GM18507 (cell line): ENCODE measurements around the gene TICRR.

Experiments
- DNase-seq: peaks from one replicate; pipeline ENCODE4 v3.0.0; 2011; ENCODE audit warnings: low read depth; ENCODE audit not compliant: insufficient read length; ENCODE audit errors: extremely low spot score
- FAIRE-seq: peaks from 2 replicates; lab custom pipeline; 2011; peaks lifted over from hg19 to GRCh38; lab: Jason Lieb, UNC

The TICRR gene

GRCh38 chr15:89621547-89621946 lies 46.3 kb downstream of the TICRR start:
- FAIRE-seq (no peak), DNase-seq (no peak)

- FAIRE-seq: no peak
- DNase-seq: no peak
Observed at GRCh38 chr15:89623165-89623564, 47.9 kb downstream of the TICRR start.

DNA sequence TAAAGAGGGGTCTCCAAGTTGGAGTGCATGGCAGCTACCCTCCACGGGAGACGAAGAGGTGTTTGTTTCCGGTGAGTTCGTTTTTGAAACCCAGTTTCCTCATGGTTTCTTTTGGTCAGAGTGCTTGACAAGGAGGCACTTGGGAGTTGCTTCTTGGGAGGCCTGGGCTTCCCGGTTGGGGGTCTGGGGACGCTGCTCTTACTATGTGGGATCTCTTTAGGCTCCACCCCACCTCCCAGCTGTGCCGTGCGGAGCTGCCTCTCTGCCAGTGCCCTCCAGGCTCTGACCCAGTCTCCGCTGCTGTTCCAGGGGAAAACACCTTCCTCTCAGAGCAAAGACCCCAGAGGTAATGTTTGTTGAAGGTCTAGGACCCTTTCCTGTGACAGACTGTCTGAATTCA lies 50.4 kb downstream of the TICRR start:
- DNase-seq (no peak), FAIRE-seq (no peak)

DNA sequence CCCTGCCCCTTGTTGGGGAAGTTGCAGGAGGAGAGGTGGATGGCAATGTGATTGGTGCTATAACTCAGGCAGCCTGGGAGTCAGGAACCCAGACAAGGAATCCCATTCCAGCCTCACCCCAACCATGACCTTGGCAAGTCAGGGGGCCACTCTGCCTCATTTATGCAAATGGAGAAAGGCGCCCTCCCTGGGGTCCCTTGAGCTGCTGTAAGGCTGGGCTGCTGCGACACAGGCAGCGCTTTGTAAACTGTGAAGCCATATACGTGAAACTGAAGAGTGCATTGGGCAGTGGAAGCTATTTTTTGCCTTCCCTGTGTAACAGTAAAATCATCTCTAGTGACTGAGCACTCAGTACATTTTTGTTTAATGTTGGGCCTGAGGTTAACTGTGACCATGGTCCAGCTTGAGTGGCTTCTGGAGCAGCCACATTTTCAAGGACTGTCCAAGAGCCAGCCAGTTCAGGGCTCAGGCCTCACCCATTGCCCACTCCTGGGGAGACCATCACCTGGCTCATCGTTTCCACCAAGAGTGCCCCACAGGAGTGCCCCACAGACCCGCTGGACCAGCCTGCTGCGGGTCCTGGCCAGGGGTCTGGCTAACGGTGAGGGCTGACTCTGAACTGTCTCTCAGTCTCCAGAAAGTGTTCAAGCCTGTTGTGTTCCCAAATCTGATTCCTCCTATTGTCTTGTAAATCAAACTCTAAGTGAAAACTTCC lies 52.1 kb downstream of the TICRR start:
- DNase-seq (no peak), FAIRE-seq (no peak)

GRCh38 chr15:89628301-89628700 lies 53.0 kb downstream of the TICRR start:
- no peak for FAIRE-seq
- no peak for DNase-seq

GRCh38 chr15:89628806-89629715 lies 53.8 kb downstream of the TICRR start:
- DNase-seq: no peak
- no peak for FAIRE-seq

- no peak for DNase-seq
- no peak for FAIRE-seq
Observed at GRCh38 chr15:89629829-89630228, 54.6 kb downstream of the TICRR start.

GRCh38 chr15:89630260-89630659 lies 55.0 kb downstream of the TICRR start:
- no peak for FAIRE-seq
- no peak for DNase-seq

DNA sequence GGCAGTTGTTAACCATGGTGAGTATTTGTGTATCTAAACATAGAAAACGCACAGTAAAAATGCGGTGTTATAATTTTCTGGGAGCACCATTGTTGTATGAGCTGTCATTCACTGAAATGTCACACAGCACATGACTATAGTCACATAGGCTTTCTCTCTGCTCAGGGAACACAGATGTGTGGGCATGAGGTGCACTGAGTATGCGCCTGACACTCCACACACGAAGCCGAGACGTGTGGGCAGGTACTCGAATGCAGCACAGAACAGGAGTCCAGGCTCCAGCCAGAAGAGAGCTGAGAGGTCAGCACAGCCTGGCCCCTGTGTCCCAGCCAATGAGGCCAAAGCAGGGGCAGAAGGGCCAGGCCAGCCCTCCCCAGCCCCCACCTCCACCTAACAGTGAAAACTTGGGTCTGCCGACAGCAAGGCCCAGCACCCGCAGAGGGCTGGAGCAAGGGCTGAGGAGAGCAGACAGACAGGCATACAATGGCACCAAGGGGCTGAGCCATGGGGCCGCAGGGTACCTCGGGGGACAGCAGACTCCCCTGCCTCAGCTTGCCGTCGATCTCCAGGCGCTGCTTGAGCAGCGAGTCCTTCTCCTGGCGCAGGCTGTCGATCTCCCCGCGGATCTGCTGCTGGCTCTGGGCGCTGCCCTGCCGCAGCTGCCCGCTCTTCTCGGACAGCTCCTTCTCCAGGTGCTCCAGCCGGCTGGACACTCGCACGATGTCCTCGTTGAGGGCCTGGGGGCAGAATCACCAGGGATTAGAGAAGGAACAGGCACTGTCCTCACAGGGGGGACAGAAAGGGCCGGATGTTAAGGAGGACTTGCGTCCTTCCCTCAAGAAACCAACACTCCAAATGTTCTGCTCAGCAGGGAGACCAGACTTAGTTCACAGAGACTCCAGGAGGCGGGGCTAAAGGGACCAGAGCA lies 56.0 kb downstream of the TICRR start:
- FAIRE-seq: no peak
- DNase-seq: no peak

DNA sequence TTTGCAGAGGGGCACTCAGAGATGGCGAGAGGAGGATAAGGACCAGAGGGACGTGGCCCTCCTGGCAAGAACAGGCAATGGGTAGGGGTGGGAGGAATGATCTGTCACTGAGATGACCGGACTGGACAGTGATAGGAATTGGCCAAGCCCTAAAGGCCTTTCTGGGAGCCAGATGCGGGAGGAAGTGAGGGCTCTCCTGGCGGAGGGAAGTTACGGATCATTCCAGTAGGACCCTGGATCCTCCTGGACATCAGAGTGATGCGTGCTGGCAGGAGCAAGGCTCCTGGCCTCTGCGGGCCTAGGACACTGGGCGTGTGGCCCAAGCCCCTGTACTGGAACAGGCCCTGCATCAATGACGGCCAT lies 56.6 kb downstream of the TICRR start:
- FAIRE-seq (no peak), DNase-seq (no peak)

DNA sequence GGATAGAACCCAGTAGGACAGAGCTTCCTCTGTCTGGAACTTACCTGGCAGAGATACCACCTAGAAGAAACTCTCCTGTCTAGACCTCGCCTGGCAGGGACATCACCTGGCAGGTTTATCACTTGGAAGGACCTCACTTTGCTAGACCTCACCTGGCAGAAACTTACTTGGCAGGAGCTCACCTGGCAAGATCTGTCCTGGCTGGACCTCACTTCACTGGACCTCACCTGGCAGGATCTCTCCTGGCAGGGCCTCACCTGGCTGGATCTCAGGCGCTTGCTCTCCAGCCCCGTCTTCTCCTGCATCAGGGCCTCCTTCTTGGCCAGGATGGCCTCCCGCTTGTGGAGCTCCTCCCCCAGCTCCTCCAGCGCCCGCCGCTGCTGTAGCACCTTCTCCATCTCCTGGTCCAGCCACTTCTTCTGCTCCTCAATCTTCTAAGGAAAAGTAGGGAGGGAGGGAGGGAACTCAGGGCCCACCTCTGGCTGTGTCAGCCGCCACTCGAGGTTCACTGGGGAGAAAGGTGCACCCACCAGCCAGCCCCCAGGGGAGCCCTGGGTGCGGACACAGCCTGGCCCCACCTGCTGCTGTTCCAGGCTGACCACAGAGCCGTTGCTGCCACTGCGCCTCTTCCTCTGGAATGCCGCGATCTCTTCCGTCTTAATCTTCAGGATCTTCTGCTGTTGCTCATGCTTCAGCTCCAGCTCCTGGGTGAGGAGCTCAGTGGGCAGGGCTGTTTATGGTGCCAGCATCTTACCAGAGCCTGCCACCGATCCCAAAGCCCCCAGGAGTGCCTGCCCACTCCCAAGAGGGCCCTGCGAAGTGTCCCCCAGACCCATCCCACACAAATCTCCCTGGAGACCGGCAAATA lies 57.5 kb downstream of the TICRR start:
- FAIRE-seq (no peak), DNase-seq (no peak)

DNA sequence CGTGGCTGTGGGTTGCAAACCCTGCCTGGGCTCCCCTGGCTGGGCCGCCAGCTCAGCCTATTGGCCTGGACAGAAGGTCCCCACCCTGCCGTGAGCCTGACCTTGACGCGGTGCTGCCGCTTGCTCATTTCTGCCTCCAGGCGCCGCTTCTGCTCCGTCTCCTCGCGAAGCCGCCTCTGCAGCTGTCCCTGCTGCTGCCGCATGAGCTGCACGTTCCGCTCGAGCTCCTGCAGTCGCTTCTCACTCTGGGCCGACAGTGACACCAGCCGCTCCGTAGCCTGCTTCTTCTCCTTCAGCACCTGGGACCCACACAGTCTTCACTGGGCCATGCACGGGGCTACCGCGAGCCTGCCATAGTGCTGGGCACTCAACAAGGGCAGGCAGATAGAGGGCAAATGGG lies 58.3 kb downstream of the TICRR start:
- no peak for FAIRE-seq

DNA sequence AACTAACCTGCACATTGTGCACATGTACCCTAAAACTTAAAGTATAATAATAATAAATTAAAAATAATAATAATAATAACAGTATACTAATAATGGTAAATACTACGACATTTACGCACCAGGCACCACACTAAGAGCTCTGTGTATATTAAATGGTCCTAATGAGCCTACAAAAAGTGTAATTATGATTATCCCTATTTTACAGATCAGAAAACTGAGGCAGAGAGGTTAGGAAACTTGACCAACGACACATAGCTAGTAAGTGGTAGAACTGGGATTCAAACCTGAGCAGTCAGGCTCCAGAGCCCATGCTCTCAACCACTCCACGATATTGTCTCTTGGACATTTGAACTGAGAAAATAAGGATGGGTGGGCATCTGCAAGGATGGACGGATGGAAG lies 65.0 kb downstream of the TICRR start:
- FAIRE-seq (no peak), DNase-seq (no peak)

More for the DNA sequence above, 58.3 kb downstream of the TICRR start:
- no peak for DNase-seq

- DNase-seq: no peak
- no peak for FAIRE-seq
Observed at GRCh38 chr15:89641053-89641452, 65.8 kb downstream of the TICRR start.

GRCh38 chr15:89642106-89642505 lies 66.8 kb downstream of the TICRR start:
- DNase-seq (no peak), FAIRE-seq (no peak)

DNA sequence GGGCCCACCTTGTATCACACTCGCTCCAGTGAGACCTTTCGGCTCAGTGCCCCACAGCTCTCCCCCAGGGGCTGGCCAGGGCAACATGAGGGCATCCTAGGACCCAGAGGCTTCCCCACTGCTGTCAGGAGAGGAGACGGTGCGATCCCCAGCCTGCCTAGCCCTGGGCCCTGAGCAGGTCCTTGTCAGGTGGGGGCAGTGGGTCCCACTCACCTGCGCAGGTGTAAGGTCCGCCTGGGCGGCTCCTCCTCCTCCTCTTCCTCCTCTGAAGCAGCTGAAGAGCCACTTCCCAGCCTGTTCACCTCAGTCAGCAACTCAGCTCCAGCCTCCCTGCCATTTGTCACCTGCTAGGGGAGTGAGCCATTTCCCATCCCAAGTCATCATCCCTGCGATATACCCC lies 70.4 kb downstream of the TICRR start:
- FAIRE-seq (no peak), DNase-seq (no peak)

GRCh38 chr15:89646416-89647141 lies 71.3 kb downstream of the TICRR start:
- no peak for DNase-seq
- FAIRE-seq: no peak

DNA sequence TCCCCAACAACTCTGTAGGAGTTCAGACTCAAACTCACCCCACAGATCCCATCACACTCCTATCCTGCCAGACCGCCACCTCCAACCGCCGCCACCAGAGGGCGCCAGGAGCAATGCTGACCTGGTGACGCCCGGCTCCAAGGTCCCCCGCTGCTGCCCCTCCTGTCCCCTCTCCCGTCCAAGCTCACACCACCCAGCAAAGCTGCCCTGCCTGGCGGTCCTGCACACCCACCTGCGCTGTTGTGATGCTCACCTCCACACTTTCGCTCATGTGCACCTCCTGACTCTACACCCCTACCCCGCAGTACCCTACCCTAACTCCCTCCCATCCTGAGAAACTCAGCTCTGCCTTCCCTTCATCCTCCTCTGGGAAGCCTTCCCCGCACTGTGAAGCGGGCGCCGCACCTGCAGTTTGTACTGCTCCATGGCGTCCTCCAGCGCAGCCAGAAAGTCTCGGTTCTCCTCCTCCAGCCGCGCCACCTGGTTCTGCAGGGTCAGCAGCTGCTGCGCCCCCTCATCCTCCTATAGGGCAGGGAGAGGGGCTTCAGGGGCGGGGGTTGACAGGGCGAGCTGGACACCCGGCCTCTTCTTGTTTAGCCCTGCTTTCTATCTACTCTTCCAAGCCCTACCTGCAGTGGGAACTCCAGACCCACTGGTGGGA lies 72.1 kb downstream of the TICRR start:
- FAIRE-seq (peak; percentile 77), DNase-seq (peak; percentile 58)
